Osteoblast (primary cell): ENCODE measurements around the gene RGS18. TPM values are rescaled to one million over a fixed set of nuclear protein-coding genes. Genes with fewer than 3 reads are reported as not detected.

Source experiments
- DNase-seq: peaks from one replicate; pipeline ENCODE4 v3.0.0; 2011; ENCODE audit warnings: low spot score, mixed read lengths; ENCODE audit not compliant: insufficient read length; ENCODE audit errors: missing footprints
- H2AFZ ChIP-seq: 2 replicates; pipeline ENCODE4 v1.6.0; 2011; ENCODE audit warnings: mild to moderate bottlenecking, low read length
- H3K27ac ChIP-seq: 2 replicates; pipeline ENCODE4 v1.5.1; 2011; ENCODE audit warnings: mild to moderate bottlenecking, low read depth, low read length, moderate library complexity
- H3K27me3 ChIP-seq: 2 replicates; pipeline ENCODE4 v1.6.0; 2012; ENCODE audit warnings: mild to moderate bottlenecking, control low read depth, inconsistent platforms, low read length, moderate library complexity; ENCODE audit not compliant: insufficient read depth
- H3K36me3 ChIP-seq: 2 replicates; pipeline ENCODE4 v1.5.1; 2011; ENCODE audit warnings: mild to moderate bottlenecking, low read length, control low read depth, moderate library complexity; ENCODE audit not compliant: insufficient read depth
- H3K4me1 ChIP-seq: 2 replicates; pipeline ENCODE4 v1.5.1; 2011; ENCODE audit warnings: mild to moderate bottlenecking, low read length, control low read depth, moderate library complexity; ENCODE audit not compliant: insufficient read depth
- H3K4me2 ChIP-seq: 2 replicates; pipeline ENCODE4 v1.6.0; 2011; ENCODE audit warnings: mild to moderate bottlenecking, low read length; ENCODE audit not compliant: insufficient read depth
- H3K4me3 ChIP-seq: fragments of 200-600 bp; sonication (generic); 3 replicates; pipeline ENCODE4 v1.5.1; 2012; ENCODE audit warnings: mild to moderate bottlenecking, low read length, inconsistent platforms; ENCODE audit not compliant: insufficient read depth
- H3K79me2 ChIP-seq: 2 replicates; pipeline ENCODE4 v1.6.0; 2012; ENCODE audit warnings: mild to moderate bottlenecking, low read length, control low read depth, inconsistent platforms; ENCODE audit not compliant: insufficient read depth
- H3K9me3 ChIP-seq: 2 replicates; pipeline ENCODE4 v1.5.1; 2011; ENCODE audit warnings: low read depth, low read length, control low read depth
- H4K20me1 ChIP-seq: 2 replicates; pipeline ENCODE4 v1.6.0; 2012; ENCODE audit warnings: mild to moderate bottlenecking, low read length, control low read depth; ENCODE audit not compliant: insufficient read depth
- total RNA-seq: library from RNA; depleted of rRNA; stranded (reverse); fragments of >200 nt; gene quantifications from 2 replicates; pipeline ENCODE4 v1.2.3, GENCODE V29; 2012
- TF ChIP-seq, protein P1 (sequence below): IDR thresholded peaks from 2 replicates; pipeline ENCODE4 v1.5.1; 2011; ENCODE audit warnings: mild to moderate bottlenecking, low read depth, low read length, moderate library complexity; ENCODE audit errors: extremely low read depth

The RGS18 gene
- total RNA-seq, 1 donor = 0.36 TPM

DNA sequence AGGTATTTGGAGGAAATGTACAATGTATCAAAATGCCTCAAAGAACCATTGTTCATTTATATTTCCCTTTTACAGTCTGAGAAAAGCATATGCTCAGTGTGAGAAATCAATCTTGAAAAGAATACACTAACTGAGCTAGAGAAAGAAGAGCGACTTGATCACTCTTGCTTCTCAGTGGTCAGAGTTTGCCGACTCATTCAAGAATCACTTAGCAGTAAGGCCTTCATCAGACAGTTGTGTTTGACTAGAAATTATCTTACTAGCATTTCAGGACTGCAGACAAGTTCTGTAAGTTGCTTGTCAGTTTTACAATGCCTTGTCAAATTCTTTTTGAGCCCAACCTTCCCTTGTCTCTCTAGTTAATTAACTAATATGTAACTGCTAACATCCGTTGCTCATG, 12.9 kb downstream of the RGS18 start:
- no peaks in the 10 kb centered on the region for H3K27me3 ChIP-seq
- no peaks in the 10 kb centered on the region for H4K20me1 ChIP-seq
- no peak overlapping the region for H2AFZ ChIP-seq
- no peaks in the 10 kb centered on the region for H3K79me2 ChIP-seq
- no peak overlapping the region for H3K27ac ChIP-seq
- no peaks in the 10 kb centered on the region for H3K4me1 ChIP-seq
- TF ChIP-seq, protein P1, sequence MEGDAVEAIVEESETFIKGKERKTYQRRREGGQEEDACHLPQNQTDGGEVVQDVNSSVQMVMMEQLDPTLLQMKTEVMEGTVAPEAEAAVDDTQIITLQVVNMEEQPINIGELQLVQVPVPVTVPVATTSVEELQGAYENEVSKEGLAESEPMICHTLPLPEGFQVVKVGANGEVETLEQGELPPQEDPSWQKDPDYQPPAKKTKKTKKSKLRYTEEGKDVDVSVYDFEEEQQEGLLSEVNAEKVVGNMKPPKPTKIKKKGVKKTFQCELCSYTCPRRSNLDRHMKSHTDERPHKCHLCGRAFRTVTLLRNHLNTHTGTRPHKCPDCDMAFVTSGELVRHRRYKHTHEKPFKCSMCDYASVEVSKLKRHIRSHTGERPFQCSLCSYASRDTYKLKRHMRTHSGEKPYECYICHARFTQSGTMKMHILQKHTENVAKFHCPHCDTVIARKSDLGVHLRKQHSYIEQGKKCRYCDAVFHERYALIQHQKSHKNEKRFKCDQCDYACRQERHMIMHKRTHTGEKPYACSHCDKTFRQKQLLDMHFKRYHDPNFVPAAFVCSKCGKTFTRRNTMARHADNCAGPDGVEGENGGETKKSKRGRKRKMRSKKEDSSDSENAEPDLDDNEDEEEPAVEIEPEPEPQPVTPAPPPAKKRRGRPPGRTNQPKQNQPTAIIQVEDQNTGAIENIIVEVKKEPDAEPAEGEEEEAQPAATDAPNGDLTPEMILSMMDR = no peak
- no peak overlapping the region for H3K4me3 ChIP-seq
- DNase-seq = no peak
- no peaks in the 10 kb centered on the region for H3K9me3 ChIP-seq
- no peaks in the 10 kb centered on the region for H3K36me3 ChIP-seq
- H3K4me2 ChIP-seq = no peak overlapping the region

DNA sequence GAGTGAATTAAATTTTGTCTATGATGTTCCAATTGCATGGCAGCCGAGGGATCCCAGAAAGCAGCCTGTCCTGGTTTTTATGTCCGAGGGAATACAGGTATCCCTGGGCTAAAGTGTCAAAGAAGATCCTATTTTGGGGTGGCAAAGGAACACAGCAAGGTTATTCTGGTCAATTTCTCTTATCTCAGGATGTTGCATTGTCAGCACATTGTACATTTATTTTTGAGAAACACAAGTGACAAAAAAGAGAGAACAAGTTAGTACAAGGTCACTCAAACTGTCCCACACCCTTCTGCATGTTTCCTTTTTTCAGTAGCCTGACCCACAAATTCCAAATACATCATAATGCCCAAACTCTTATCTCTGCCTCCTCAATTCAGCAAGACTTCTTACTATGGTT, 17.7 kb downstream of the RGS18 start:
- H4K20me1 ChIP-seq = no peaks in the 10 kb centered on the region
- H3K4me2 ChIP-seq = no peak overlapping the region
- H2AFZ ChIP-seq = no peak overlapping the region
- H3K4me3 ChIP-seq = no peak overlapping the region
- no peaks in the 10 kb centered on the region for H3K79me2 ChIP-seq
- no peaks in the 10 kb centered on the region for H3K27me3 ChIP-seq
- no peak for DNase-seq
- H3K36me3 ChIP-seq = no peaks in the 10 kb centered on the region
- no peaks in the 10 kb centered on the region for H3K4me1 ChIP-seq
- H3K9me3 ChIP-seq = no peaks in the 10 kb centered on the region
- no peak overlapping the region for H3K27ac ChIP-seq
- TF ChIP-seq, protein P1 = no peak

DNA sequence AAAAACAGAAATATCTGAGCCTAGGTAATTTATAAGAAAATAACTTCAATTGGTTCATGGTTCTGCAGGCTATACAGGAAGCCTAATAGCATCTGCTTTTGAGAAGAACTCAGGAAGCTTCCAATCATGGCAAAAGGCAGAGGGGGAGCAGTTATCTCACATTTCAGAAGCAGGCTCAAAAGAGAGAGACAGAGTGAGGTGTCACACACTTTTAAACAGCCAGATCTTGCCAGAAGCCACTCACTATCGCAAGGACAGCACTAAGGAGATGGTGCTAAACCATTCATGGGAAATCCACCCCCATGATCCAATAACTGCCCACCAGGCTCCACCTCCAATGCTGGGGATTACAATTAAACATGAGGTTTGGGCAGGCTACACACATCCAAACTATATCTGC, 25.5 kb downstream of the RGS18 start:
- TF ChIP-seq, protein P1 = no peak
- DNase-seq = no peak
- no peaks in the 10 kb centered on the region for H3K36me3 ChIP-seq
- no peaks in the 10 kb centered on the region for H3K4me1 ChIP-seq
- no peak overlapping the region for H3K4me2 ChIP-seq
- H3K27me3 ChIP-seq = no peaks in the 10 kb centered on the region
- H3K27ac ChIP-seq = no peak overlapping the region
- H4K20me1 ChIP-seq = no peaks in the 10 kb centered on the region
- H2AFZ ChIP-seq = no peak overlapping the region
- H3K9me3 ChIP-seq = no peaks in the 10 kb centered on the region
- H3K4me3 ChIP-seq = no peak overlapping the region
- H3K79me2 ChIP-seq = no peaks in the 10 kb centered on the region

DNA sequence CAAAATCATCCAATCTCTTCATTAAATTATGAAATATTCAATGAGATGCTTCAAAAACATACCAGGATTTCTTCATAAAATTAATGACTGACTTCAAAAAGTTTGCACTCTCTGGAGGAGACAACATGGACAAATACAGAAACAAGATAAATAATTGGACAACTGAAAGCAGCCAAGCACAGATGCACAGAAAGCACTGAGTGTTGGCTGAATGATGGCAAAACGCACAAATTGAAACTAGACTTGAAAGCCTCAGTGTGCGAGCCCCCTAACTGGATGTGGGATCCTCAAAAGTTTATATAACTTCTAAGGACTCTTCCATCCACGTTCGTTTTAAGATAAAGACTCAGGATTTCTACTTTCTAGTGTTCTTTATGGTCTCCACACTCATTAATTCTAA, 27.9 kb downstream of the RGS18 start:
- H3K4me1 ChIP-seq = no peaks in the 10 kb centered on the region
- no peaks in the 10 kb centered on the region for H3K79me2 ChIP-seq
- H3K27ac ChIP-seq = no peak overlapping the region
- no peak for DNase-seq
- no peaks in the 10 kb centered on the region for H3K27me3 ChIP-seq
- no peaks in the 10 kb centered on the region for H3K9me3 ChIP-seq
- no peaks in the 10 kb centered on the region for H3K36me3 ChIP-seq
- H3K4me2 ChIP-seq = no peak overlapping the region
- H2AFZ ChIP-seq = no peak overlapping the region
- H3K4me3 ChIP-seq = no peak overlapping the region
- no peaks in the 10 kb centered on the region for H4K20me1 ChIP-seq
- TF ChIP-seq, protein P1 = no peak
